Brain microvascular endothelial cell (primary cell): Measurements from ENCODE around the gene MSH3.

Source experiments
- DNase-seq: peaks from one replicate; pipeline ENCODE4 v3.0.0-alpha.2; 2020
- H3K27ac ChIP-seq: fragments of 250-450 bp; sonication (Bioruptor Pico); 2 replicates; pipeline ENCODE4 v1.5.1; 2020; ENCODE audit warnings: mild to moderate bottlenecking, moderate library complexity
- H3K27me3 ChIP-seq: fragments of 250-450 bp; sonication (Bioruptor Pico); replicated peaks from 2 replicates; pipeline ENCODE4 v1.5.1; 2020; ENCODE audit warnings: mild to moderate bottlenecking
- H3K36me3 ChIP-seq: fragments of 250-450 bp; sonication (Bioruptor Pico); replicated peaks from 2 replicates; pipeline ENCODE4 v1.5.1; 2020; ENCODE audit warnings: mild to moderate bottlenecking
- H3K4me3 ChIP-seq: 2 replicates; pipeline ENCODE4 v1.5.1; 2011; ENCODE audit warnings: low read depth, mild to moderate bottlenecking, control low read depth, low read length, moderate library complexity
- CTCF ChIP-seq: IDR thresholded peaks from 2 replicates; pipeline ENCODE4 v1.5.1; 2011; ENCODE audit warnings: low read depth, mild to moderate bottlenecking, moderate library complexity, low read length, control low read depth, inconsistent platforms; ENCODE audit errors: missing control alignments
- in situ Hi-C: cut with HindIII; loops from 2 replicates; pipeline ENCODE4 v1.10.0; 2017; ENCODE audit warnings: low sequenced_read_pairs, low pct_ligation_motif_present

MSH3 gene

DNA sequence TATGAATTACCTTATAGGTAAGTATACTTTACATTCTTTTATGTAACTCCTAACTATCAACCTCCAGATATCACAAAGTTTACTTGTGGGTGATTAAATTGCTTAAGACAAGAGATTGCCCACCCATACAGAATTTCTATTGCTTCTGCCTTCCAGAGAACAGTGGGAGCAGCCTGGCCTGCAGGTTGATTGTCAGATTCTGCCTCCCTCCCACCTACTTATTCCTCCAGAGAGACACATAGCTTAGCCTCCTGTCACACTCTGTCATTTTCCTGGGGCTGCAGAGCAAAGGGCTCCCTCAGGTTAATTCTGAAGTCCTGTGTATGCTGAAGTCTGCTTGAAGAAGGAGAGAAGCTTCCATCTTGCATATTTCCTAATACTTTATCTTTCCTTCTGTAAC, 48.8 kb downstream of the MSH3 start:
- Histone ChIP-seq H3K27me3 (no peaks in the 10 kb centered on the region), H3K4me3 (no peak overlapping the region), H3K27ac (no peak overlapping the region), H3K36me3 (no peaks in the 10 kb centered on the region)
- TF ChIP-seq CTCF, result no peak
- in situ Hi-C loops, result no loop called here
- DNase-seq, result no peak

- TF ChIP-seq CTCF, result no peak
- H3K36me3 ChIP-seq, result no peaks in the 10 kb centered on the region
- no peak overlapping the region for H3K4me3 ChIP-seq
- H3K27me3 ChIP-seq, result no peaks in the 10 kb centered on the region
- no peak overlapping the region for H3K27ac ChIP-seq
- in situ Hi-C loops, result no loop called here
- DNase-seq, result no peak
Measured at GRCh38 chr5:80703747-80704146, 49.3 kb downstream of the MSH3 start.

DNA sequence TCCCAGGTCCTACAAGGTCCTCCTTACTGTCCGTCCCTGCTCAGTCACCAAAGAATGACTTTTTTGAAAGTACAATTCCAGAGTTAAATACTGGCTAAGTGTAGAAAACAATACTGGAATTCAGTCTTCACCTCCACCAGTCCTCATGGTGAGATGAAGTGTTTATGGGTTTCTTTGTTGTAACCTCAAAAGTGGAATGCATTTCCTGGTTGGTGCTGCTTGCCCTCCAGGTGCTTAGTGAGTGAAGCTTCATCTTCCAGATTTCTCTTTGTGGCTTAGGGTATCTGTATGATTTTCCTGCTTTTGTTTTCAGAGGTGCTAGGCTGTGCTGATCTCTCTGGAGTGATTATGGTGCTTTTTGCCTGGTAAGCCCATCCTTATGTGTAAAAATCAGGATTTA, 49.8 kb downstream of the MSH3 start:
- no peak for DNase-seq
- H3K27me3 ChIP-seq, result no peaks in the 10 kb centered on the region
- H3K4me3 ChIP-seq, result no peak overlapping the region
- in situ Hi-C loops, result no loop called here
- H3K27ac ChIP-seq, result no peak overlapping the region
- no peak for TF ChIP-seq CTCF
- H3K36me3 ChIP-seq, result no peaks in the 10 kb centered on the region

- no peak for TF ChIP-seq CTCF
- in situ Hi-C loops, result no loop called here
- no peaks in the 10 kb centered on the region for H3K36me3 ChIP-seq
- no peaks in the 10 kb centered on the region for H3K27me3 ChIP-seq
- DNase-seq, result no peak
- no peak overlapping the region for H3K4me3 ChIP-seq
- H3K27ac ChIP-seq, result no peak overlapping the region
Measured at GRCh38 chr5:80705216-80705769, 50.8 kb downstream of the MSH3 start.

DNA sequence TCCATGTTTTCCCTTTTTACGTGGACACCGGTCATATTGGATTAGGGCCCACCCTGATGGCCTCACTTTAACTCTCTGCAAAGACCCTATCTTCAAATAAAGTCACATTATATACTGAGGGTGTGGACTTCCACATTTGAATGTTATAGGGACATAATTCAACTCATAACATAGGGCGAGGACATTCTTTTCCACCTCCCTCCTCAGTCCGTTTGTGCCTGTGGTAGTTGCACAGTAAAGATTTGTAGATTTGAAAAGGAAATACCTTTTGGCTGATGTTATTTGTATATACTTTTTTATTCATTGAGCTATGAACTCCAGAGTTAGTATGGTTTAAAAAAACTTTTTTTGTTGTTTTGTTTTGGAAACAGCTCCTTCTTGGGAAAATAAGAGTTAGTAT, 51.3 kb downstream of the MSH3 start:
- H3K27ac ChIP-seq, result no peak overlapping the region
- DNase-seq, result no peak
- TF ChIP-seq CTCF, result no peak
- in situ Hi-C loops, result no loop called here
- H3K27me3 ChIP-seq, result no peaks in the 10 kb centered on the region
- H3K36me3 ChIP-seq, result no peaks in the 10 kb centered on the region
- H3K4me3 ChIP-seq, result no peak overlapping the region

GRCh38 chr5:80706835-80707447, 52.5 kb downstream of the MSH3 start:
- DNase-seq, result no peak
- no peaks in the 10 kb centered on the region for H3K27me3 ChIP-seq
- no peak overlapping the region for H3K4me3 ChIP-seq
- no peaks in the 10 kb centered on the region for H3K36me3 ChIP-seq
- no peak overlapping the region for H3K27ac ChIP-seq
- no peak for TF ChIP-seq CTCF
- in situ Hi-C loops, result no loop called here
